IMR-90 (cell line): ENCODE data around the gene NCAM1. TPM values are rescaled to one million over a fixed set of nuclear protein-coding genes. Genes with fewer than 3 reads are reported as not detected.

ENCODE experiments used
- ATAC-seq: fragments of 200-7000 bp; cut with Tn5 transposase; 2 replicates; pipeline ENCODE4 v1.9.1; 2020; ENCODE audit warnings: low read depth, mild to moderate bottlenecking, moderate library complexity
- BruUV-seq: library from RNA; stranded (reverse); fragments of 400-500 nt; replicated peaks from 2 replicates; lab custom pipeline; 2021; lab: Mats Ljungman, UMichigan
- CTCF ChIA-PET: fragments of 300-600 bp; formaldehyde crosslinking; extraction: SDS; loops from one replicate; lab custom pipeline; 2021; ENCODE audit warnings: antibody characterized with exemption; lab: Yijun Ruan, JAX
- POLR2A ChIA-PET: fragments of 300-600 bp; sonication (Branson Sonifier 250); formaldehyde crosslinking; loops from one replicate; lab custom pipeline; 2022; ENCODE audit warnings: antibody characterized with exemption; ENCODE audit not compliant: unreplicated experiment; lab: Charles Lee
- DNase-seq: peaks from one replicate; pipeline ENCODE4 v3.0.0; 2013
- H2AFZ ChIP-seq: replicated peaks from 2 replicates; pipeline ENCODE3; 2013; ENCODE audit warnings: low read length, mild to moderate bottlenecking; ENCODE audit not compliant: poor library complexity
- H2AK5ac ChIP-seq: 2 replicates; pipeline ENCODE4 v1.6.1; 2013; ENCODE audit warnings: low read depth, low read length, inconsistent platforms
- H2AK9ac ChIP-seq: replicated peaks from 2 replicates; pipeline ENCODE3; 2013; ENCODE audit warnings: mild to moderate bottlenecking, low read depth, low read length, moderate library complexity; ENCODE audit not compliant: poor library complexity
- H2BK120ac ChIP-seq: 2 replicates; pipeline ENCODE4 v1.6.1; 2013; ENCODE audit warnings: low read depth, low read length, inconsistent platforms
- H2BK15ac ChIP-seq: 3 replicates; pipeline ENCODE4 v1.6.1; 2013; ENCODE audit warnings: low read depth, low read length, inconsistent platforms
- H2BK20ac ChIP-seq: 2 replicates; pipeline ENCODE4 v1.6.1; 2013; ENCODE audit warnings: low read depth, mild to moderate bottlenecking, inconsistent platforms, low read length, moderate library complexity
- H2BK5ac ChIP-seq: 2 replicates; pipeline ENCODE4 v1.6.1; 2013; ENCODE audit warnings: mild to moderate bottlenecking, low read depth, low read length, inconsistent platforms; ENCODE audit not compliant: poor library complexity, severe bottlenecking
- H3K14ac ChIP-seq: replicated peaks from 2 replicates; pipeline ENCODE4 v1.6.1; 2013; ENCODE audit warnings: low read depth, low read length, inconsistent platforms
- H3K18ac ChIP-seq: 2 replicates; pipeline ENCODE4 v1.6.1; 2013; ENCODE audit warnings: low read depth, low read length, control low read depth
- H3K23ac ChIP-seq: 2 replicates; pipeline ENCODE4 v1.6.1; 2013; ENCODE audit warnings: low read depth, low read length, inconsistent platforms
- H3K27ac ChIP-seq: 2 replicates; pipeline ENCODE4 v1.5.1; 2013; ENCODE audit warnings: mild to moderate bottlenecking, control low read depth, low read length; ENCODE audit not compliant: insufficient read depth
- H3K27me3 ChIP-seq: 2 replicates; pipeline ENCODE4 v1.6.1; 2013; ENCODE audit warnings: low read length; ENCODE audit not compliant: control insufficient read depth, insufficient read depth
- H3K36me3 ChIP-seq: 2 replicates; pipeline ENCODE4 v1.6.1; 2013; ENCODE audit warnings: low read length, mixed read lengths; ENCODE audit not compliant: control insufficient read depth, insufficient read depth
- H3K4ac ChIP-seq: 2 replicates; pipeline ENCODE4 v1.6.1; 2013; ENCODE audit warnings: low read depth, low read length, inconsistent platforms
- H3K4me1 ChIP-seq: 2 replicates; pipeline ENCODE4 v1.6.1; 2013; ENCODE audit warnings: low read length, mixed read lengths; ENCODE audit not compliant: control insufficient read depth, insufficient read depth
- H3K4me2 ChIP-seq: 2 replicates; pipeline ENCODE4 v1.6.1; 2013; ENCODE audit warnings: low read depth, mild to moderate bottlenecking, control low read depth, low read length, moderate library complexity
- H3K4me3 ChIP-seq: 2 replicates; pipeline ENCODE4 v1.5.1; 2013; ENCODE audit warnings: low read depth, mild to moderate bottlenecking, control low read depth, low read length, moderate library complexity; ENCODE audit not compliant: insufficient read depth
- H3K56ac ChIP-seq: 2 replicates; pipeline ENCODE4 v1.6.1; 2013; ENCODE audit warnings: low read length, inconsistent platforms; ENCODE audit not compliant: insufficient read depth; ENCODE audit errors: extremely low read depth
- H3K79me1 ChIP-seq, 2 experiments: 2 replicates each; pipeline ENCODE4 v1.6.1; 2013; ENCODE audit warnings: low read length in 2 of 2, inconsistent platforms in 1 of 2, low read depth in 1 of 2
- H3K9ac ChIP-seq: 2 replicates; pipeline ENCODE4 v1.6.1; 2013; ENCODE audit warnings: low read depth, low read length, control low read depth
- H3K9me1 ChIP-seq: 2 replicates; pipeline ENCODE4 v1.6.1; 2013; ENCODE audit warnings: low read length, inconsistent platforms; ENCODE audit not compliant: insufficient read depth
- H3K9me3 ChIP-seq: 2 replicates; pipeline ENCODE4 v1.6.1; 2013; ENCODE audit warnings: low read length; ENCODE audit not compliant: control insufficient read depth, insufficient read depth
- H4K20me1 ChIP-seq: 2 replicates; pipeline ENCODE4 v1.6.1; 2013; ENCODE audit warnings: low read length, inconsistent platforms; ENCODE audit not compliant: insufficient read depth
- H4K5ac ChIP-seq: 2 replicates; pipeline ENCODE4 v1.6.1; 2013; ENCODE audit warnings: mild to moderate bottlenecking, low read depth, low read length, control low read depth
- H4K8ac ChIP-seq, 2 experiments: 2 replicates each; pipeline ENCODE4 v1.6.1; 2013; ENCODE audit warnings: low read depth in 2 of 2, low read length in 2 of 2, control low read depth in 1 of 2, inconsistent platforms in 1 of 2
- H4K91ac ChIP-seq: 2 replicates; pipeline ENCODE4 v1.6.1; 2013; ENCODE audit warnings: low read depth, low read length, inconsistent platforms; ENCODE audit not compliant: insufficient read depth
- BHLHE40 ChIP-seq: fragments of 150-350 bp; IDR thresholded peaks from 2 replicates; pipeline ENCODE4 v1.6.1; 2016; ENCODE audit warnings: mild to moderate bottlenecking, low read depth, low read length
- CHD1 ChIP-seq: IDR thresholded peaks from 2 replicates; pipeline ENCODE4 v1.6.1; 2012; ENCODE audit warnings: low read depth, low read length, improper control_type of control experiment
- CTCF ChIP-seq: conservative IDR thresholded peaks from 2 replicates; pipeline ENCODE4 v1.5.1; 2012; ENCODE audit warnings: mild to moderate bottlenecking, low read depth, low read length, improper control_type of control experiment
- ELK1 ChIP-seq: fragments of 150-350 bp; IDR thresholded peaks from 2 replicates; pipeline ENCODE4 v1.6.1; 2016; ENCODE audit warnings: low read depth, mild to moderate bottlenecking, low read length, moderate library complexity, borderline replicate concordance
- MAFK ChIP-seq: IDR thresholded peaks from 2 replicates; pipeline ENCODE4 v1.6.1; 2012; ENCODE audit warnings: low read depth, low read length, improper control_type of control experiment
- MXI1 ChIP-seq: IDR thresholded peaks from 2 replicates; pipeline ENCODE4 v1.6.1; 2012; ENCODE audit warnings: low read depth, mild to moderate bottlenecking, low read length, moderate library complexity, borderline replicate concordance
- RAD21 ChIP-seq: IDR thresholded peaks from 2 replicates; pipeline ENCODE4 v1.6.1; 2012; ENCODE audit warnings: low read length, improper control_type of control experiment
- RCOR1 ChIP-seq: IDR thresholded peaks from 2 replicates; pipeline ENCODE4 v1.6.1; 2012; ENCODE audit warnings: mild to moderate bottlenecking, low read length, improper control_type of control experiment; ENCODE audit not compliant: insufficient replicate concordance
- RFX5 ChIP-seq: IDR thresholded peaks from 2 replicates; pipeline ENCODE4 v1.8.0; 2012; ENCODE audit warnings: low read depth, mild to moderate bottlenecking, low read length, moderate library complexity
- SMC3 ChIP-seq: fragments of 150-350 bp; IDR thresholded peaks from 2 replicates; pipeline ENCODE4 v1.6.1; 2016; ENCODE audit warnings: low read depth, mild to moderate bottlenecking, antibody characterized with exemption, low read length, moderate library complexity
- WGBS, 2 experiments: methylation state at CpG; one replicate each; pipeline versions ENCODE4 v1.1.5 to v1.1.7; 2013; ENCODE audit warnings: missing lambda C conversion rate in 2 of 2; ENCODE audit not compliant: insufficient read length in 1 of 2; ENCODE audit errors: extremely low coverage in 2 of 2; 5-methylcytosine and 5-hydroxymethylcytosine counted together
- dilution Hi-C: fragments of 300-500 bp; cut with HindIII; formaldehyde crosslinking; loops from one replicate; pipeline ENCODE4 v1.14.3; 2018; ENCODE audit warnings: low sequenced_read_pairs; ENCODE audit not compliant: unreplicated experiment
- in situ Hi-C: fragments of 300-500 bp; cut with MboI; formaldehyde crosslinking; loops from 3 replicates; pipeline ENCODE4 v1.14.3; 2019; ENCODE audit warnings: low sequenced_read_pairs, inconsistent platforms, mixed read lengths
- intact Hi-C: fragments of 100-400 bp; cut with micrococcal nuclease; formaldehyde crosslinking; loops from 2 replicates; pipeline ENCODE4 v1.10.0; 2022
- polyA plus RNA-seq, 3 experiments: library from polyadenylated mRNA; depleted of rRNA; stranded (reverse); fragments of >200 nt; gene quantifications; 2 replicates each; pipeline ENCODE4 v1.2.3, GENCODE V29; 2012; ENCODE audit warnings: low replicate concordance in 1 of 3
- total RNA-seq: library from RNA; depleted of rRNA; stranded (reverse); fragments of >200 nt; gene quantifications from 2 replicates; pipeline ENCODE4 v1.2.3, GENCODE V29; 2012

NCAM1 gene
- total and polyA plus RNA-seq, 2 of the 4 experiments (the other 2 are of a cell fraction) = 0.09 to 0.18 TPM

DNA sequence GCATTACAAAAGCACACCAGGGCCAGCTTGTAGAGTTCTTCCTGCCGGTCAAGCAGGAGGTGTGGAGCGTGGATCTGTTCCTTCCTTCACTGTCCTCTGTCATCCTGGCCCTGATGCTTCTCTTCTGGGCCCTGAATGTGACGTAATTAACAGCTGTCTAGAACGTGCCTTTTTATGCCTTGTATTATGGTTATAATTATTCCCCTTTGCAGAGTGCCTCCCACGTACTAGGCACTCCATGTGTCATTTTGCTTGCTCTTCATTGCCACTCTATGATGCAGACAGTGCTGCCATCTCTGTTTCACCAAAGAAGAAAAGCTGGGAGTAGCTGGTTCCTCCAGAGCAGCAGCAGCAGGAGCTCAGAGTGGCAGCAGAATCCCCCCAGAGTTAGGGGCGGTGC is 221.1 kb downstream of the NCAM1 start:
- H2BK120ac ChIP-seq = no peak overlapping the region
- in situ Hi-C loops (no loop called here), intact Hi-C loops (no loop called here), dilution Hi-C loops (no loop called here)
- no peak overlapping the region for H2BK5ac ChIP-seq
- ATAC-seq (no peak), DNase-seq (no peak)
- TF ChIP-seq CHD1 (no peak), RCOR1 (no peak), RFX5 (no peak), ELK1 (no peak), RAD21 (no peak), BHLHE40 (no peak), CTCF (no peak), MAFK (no peak), MXI1 (no peak), SMC3 (no peak)
- H3K27me3 ChIP-seq = no peaks in the 10 kb centered on the region
- no peaks in the 10 kb centered on the region for H3K9me3 ChIP-seq
- no peak overlapping the region for H3K14ac ChIP-seq
- no peaks in the 10 kb centered on the region for H3K4me1 ChIP-seq
- BruUV-seq = no TSS peak
- no peak overlapping the region for H3K27ac ChIP-seq
- no peak overlapping the region for H2BK20ac ChIP-seq
- no peak overlapping the region for H2AK9ac ChIP-seq
- H2AK5ac ChIP-seq = no peak overlapping the region
- H3K23ac ChIP-seq = no peak overlapping the region
- H3K36me3 ChIP-seq = no peaks in the 10 kb centered on the region
- WGBS, 2 experiments = no CpG with 5 or more reads among the region's 6 CpGs
- H3K56ac ChIP-seq = no peak overlapping the region
- H3K4ac ChIP-seq = no peak overlapping the region
- ChIA-PET CTCF (no interaction called here), POLR2A (no interaction called here)
- no peak overlapping the region for H3K9ac ChIP-seq
- H4K8ac ChIP-seq = no peak overlapping the region
- H3K4me2 ChIP-seq = no peak overlapping the region
- no peak overlapping the region for H2BK15ac ChIP-seq
- no peaks in the 10 kb centered on the region for H3K9me1 ChIP-seq
- H3K4me3 ChIP-seq = no peak overlapping the region
- H4K20me1 ChIP-seq = no peaks in the 10 kb centered on the region
- H4K5ac ChIP-seq = no peak overlapping the region
- no peaks in the 10 kb centered on the region for H3K79me1 ChIP-seq
- H4K91ac ChIP-seq = no peak overlapping the region
- no peak overlapping the region for H2AFZ ChIP-seq
- H3K18ac ChIP-seq = no peak overlapping the region
